Osteoblast (primary cell): ENCODE results near the gene SLC39A11. TPM values are rescaled to one million over a fixed set of nuclear protein-coding genes. Genes with fewer than 3 reads are reported as not detected.

Experiments used
- DNase-seq: peaks from one replicate; pipeline ENCODE4 v3.0.0; 2011; ENCODE audit warnings: low spot score, mixed read lengths; ENCODE audit not compliant: insufficient read length; ENCODE audit errors: missing footprints
- H2AFZ ChIP-seq: 2 replicates; pipeline ENCODE4 v1.6.0; 2011; ENCODE audit warnings: mild to moderate bottlenecking, low read length
- H3K27ac ChIP-seq: 2 replicates; pipeline ENCODE4 v1.5.1; 2011; ENCODE audit warnings: mild to moderate bottlenecking, low read depth, low read length, moderate library complexity
- H3K27me3 ChIP-seq: 2 replicates; pipeline ENCODE4 v1.6.0; 2012; ENCODE audit warnings: mild to moderate bottlenecking, control low read depth, inconsistent platforms, low read length, moderate library complexity; ENCODE audit not compliant: insufficient read depth
- H3K36me3 ChIP-seq: 2 replicates; pipeline ENCODE4 v1.5.1; 2011; ENCODE audit warnings: mild to moderate bottlenecking, low read length, control low read depth, moderate library complexity; ENCODE audit not compliant: insufficient read depth
- H3K4me1 ChIP-seq: 2 replicates; pipeline ENCODE4 v1.5.1; 2011; ENCODE audit warnings: mild to moderate bottlenecking, low read length, control low read depth, moderate library complexity; ENCODE audit not compliant: insufficient read depth
- H3K4me2 ChIP-seq: 2 replicates; pipeline ENCODE4 v1.6.0; 2011; ENCODE audit warnings: mild to moderate bottlenecking, low read length; ENCODE audit not compliant: insufficient read depth
- H3K4me3 ChIP-seq: fragments of 200-600 bp; sonication (generic); 3 replicates; pipeline ENCODE4 v1.5.1; 2012; ENCODE audit warnings: mild to moderate bottlenecking, low read length, inconsistent platforms; ENCODE audit not compliant: insufficient read depth
- H3K79me2 ChIP-seq: 2 replicates; pipeline ENCODE4 v1.6.0; 2012; ENCODE audit warnings: mild to moderate bottlenecking, low read length, control low read depth, inconsistent platforms; ENCODE audit not compliant: insufficient read depth
- H3K9me3 ChIP-seq: 2 replicates; pipeline ENCODE4 v1.5.1; 2011; ENCODE audit warnings: low read depth, low read length, control low read depth
- H4K20me1 ChIP-seq: 2 replicates; pipeline ENCODE4 v1.6.0; 2012; ENCODE audit warnings: mild to moderate bottlenecking, low read length, control low read depth; ENCODE audit not compliant: insufficient read depth
- total RNA-seq: library from RNA; depleted of rRNA; stranded (reverse); fragments of >200 nt; gene quantifications from 2 replicates; pipeline ENCODE4 v1.2.3, GENCODE V29; 2012
- TF ChIP-seq, protein P1 (sequence below): IDR thresholded peaks from 2 replicates; pipeline ENCODE4 v1.5.1; 2011; ENCODE audit warnings: mild to moderate bottlenecking, low read depth, low read length, moderate library complexity; ENCODE audit errors: extremely low read depth

Gene SLC39A11
- total RNA-seq, 1 donor = 27.1 TPM

DNA sequence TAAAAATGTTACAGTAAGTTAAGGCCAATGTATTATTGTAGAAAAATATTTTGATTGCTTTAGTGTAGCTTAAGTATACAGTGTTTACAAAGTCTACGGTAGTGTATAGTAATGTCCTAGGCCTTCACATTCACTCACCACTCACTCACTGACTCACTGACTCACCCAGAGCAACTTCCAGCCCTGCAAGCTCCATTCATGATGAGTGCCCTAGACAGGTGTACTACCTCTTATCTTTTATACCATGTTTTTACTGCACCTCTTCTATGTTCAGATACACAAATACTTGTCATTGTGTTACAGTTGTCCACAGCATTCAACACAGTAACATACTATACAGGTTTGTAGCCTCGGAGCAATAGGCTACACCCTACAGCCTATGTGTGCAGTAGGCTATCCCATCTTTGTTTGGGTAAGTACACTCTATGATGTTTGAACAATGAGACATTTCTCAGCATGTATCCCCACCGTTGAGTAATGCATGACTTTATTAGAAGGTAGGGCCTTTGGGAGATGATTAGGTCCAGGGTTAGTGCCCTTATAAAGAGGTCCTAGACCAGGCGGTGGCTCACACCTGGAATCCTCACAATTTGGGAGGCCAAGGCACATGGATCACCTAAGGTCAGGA lies 117.8 kb downstream of the SLC39A11 start:
- Histone ChIP-seq H3K27ac (no peak overlapping the region), H3K4me2 (no peak overlapping the region), H3K4me1 (peaks cover 19% of the 10 kb centered on the region), H3K36me3 (no peaks in the 10 kb centered on the region), H2AFZ (no peak overlapping the region), H3K4me3 (no peak overlapping the region), H4K20me1 (peaks cover 12% of the 10 kb centered on the region), H3K27me3 (no peaks in the 10 kb centered on the region), H3K9me3 (no peaks in the 10 kb centered on the region), H3K79me2 (no peaks in the 10 kb centered on the region)
- DNase-seq = no peak
- TF ChIP-seq, protein P1, sequence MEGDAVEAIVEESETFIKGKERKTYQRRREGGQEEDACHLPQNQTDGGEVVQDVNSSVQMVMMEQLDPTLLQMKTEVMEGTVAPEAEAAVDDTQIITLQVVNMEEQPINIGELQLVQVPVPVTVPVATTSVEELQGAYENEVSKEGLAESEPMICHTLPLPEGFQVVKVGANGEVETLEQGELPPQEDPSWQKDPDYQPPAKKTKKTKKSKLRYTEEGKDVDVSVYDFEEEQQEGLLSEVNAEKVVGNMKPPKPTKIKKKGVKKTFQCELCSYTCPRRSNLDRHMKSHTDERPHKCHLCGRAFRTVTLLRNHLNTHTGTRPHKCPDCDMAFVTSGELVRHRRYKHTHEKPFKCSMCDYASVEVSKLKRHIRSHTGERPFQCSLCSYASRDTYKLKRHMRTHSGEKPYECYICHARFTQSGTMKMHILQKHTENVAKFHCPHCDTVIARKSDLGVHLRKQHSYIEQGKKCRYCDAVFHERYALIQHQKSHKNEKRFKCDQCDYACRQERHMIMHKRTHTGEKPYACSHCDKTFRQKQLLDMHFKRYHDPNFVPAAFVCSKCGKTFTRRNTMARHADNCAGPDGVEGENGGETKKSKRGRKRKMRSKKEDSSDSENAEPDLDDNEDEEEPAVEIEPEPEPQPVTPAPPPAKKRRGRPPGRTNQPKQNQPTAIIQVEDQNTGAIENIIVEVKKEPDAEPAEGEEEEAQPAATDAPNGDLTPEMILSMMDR = no peak

DNA sequence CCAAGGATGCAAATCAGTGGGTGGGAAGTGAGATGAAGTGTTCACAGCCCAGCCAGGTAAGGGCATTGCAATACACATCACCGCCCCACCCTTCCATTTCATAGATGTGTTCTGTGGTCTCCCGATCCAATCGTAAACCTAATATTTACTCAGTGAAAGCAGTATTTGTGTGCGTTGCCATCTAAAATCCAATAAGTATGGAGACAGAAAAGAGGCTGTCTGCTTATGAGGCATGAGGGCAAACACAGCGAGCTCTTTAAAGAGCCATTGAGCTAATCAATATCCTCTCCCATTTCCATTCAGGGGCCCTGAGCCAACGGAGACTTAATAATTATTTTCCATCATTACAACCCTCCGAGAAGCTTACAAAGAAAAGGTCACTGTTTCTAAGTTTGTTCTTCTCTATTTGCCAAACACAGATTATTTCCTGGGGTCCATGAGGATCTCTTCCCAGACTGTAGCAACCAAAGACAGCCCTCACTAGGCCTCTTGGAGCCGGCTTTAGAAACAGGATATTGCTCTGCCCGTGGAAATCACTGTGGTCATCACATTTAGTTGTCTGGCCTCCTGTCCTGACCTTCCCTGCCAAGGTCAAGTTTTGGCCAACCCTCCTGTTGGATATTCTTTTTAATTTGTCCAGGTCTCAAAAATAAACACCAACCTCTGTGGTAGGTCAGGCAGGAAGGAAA lies 120.1 kb downstream of the SLC39A11 start:
- no peak for DNase-seq
- Histone ChIP-seq H3K27ac (no peak overlapping the region), H3K4me1 (peaks cover 23% of the 10 kb centered on the region), H4K20me1 (peaks cover 21% of the 10 kb centered on the region), H3K36me3 (no peaks in the 10 kb centered on the region), H3K79me2 (no peaks in the 10 kb centered on the region), H3K9me3 (no peaks in the 10 kb centered on the region), H3K27me3 (no peaks in the 10 kb centered on the region), H3K4me2 (no peak overlapping the region), H3K4me3 (no peak overlapping the region), H2AFZ (no peak overlapping the region)
- TF ChIP-seq, protein P1 = no peak

DNA sequence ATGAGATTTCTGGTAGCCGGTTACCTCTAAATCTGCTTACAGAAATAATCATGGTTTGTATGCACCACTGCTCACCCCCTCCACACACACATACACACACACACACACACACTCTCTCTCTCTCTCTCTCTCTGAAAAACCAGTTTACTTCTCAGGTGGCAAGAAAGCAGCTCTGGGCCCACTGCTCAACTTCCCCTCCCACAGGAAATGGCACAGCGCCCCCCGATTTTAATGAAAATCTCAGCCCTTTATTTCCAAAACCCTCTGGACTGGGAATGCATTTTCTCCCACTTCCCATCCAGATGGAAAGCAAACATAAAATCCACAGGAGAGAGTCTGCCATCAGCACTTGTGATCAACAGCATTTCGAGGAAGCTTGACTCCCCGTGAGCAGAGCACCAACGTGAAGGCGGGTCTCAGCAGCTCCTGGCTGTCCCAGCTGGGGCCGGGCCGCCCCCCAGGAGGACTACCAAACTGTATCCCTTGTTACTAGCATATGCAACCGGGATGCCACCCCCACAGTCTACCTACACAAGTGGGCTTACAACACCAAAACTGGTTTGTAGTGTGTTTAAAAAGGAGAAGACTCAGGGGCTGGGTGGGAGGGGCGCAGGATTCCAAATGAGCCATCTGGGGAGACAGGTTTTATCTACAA lies 121.1 kb downstream of the SLC39A11 start:
- Histone ChIP-seq H3K4me3 (no peak overlapping the region), H3K36me3 (no peaks in the 10 kb centered on the region), H3K27ac (no peak overlapping the region), H3K4me2 (no peak overlapping the region), H2AFZ (no peak overlapping the region), H3K9me3 (no peaks in the 10 kb centered on the region), H3K4me1 (peaks cover 18% of the 10 kb centered on the region), H3K27me3 (no peaks in the 10 kb centered on the region), H4K20me1 (peaks cover 21% of the 10 kb centered on the region), H3K79me2 (no peaks in the 10 kb centered on the region)
- no peak for DNase-seq
- TF ChIP-seq, protein P1 = no peak

DNA sequence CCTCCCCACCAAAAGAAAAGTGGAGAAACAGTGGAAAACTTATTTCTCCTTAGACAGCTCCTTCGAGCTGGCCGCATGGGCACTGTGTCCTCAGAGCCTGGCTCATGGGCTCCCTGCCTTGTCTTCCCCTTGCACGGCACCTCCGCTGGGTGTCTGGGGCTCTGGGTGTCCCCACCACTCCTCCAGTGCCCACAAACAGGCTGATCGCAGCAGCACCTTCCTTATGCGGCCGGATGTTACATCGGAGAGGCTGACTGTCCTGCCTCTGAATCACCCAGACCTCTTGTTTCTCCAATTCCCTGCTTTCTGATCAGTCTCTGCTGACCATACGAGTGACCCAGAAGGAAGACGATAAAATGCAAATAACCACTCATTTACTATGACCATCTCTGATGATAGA lies 121.7 kb downstream of the SLC39A11 start:
- H4K20me1 ChIP-seq = peaks cover 21% of the 10 kb centered on the region
- no peak overlapping the region for H3K27ac ChIP-seq
- no peaks in the 10 kb centered on the region for H3K9me3 ChIP-seq
- H3K4me3 ChIP-seq = no peak overlapping the region
- H3K4me1 ChIP-seq = peaks cover 15% of the 10 kb centered on the region
- no peak for DNase-seq
- H3K27me3 ChIP-seq = no peaks in the 10 kb centered on the region
- no peaks in the 10 kb centered on the region for H3K79me2 ChIP-seq
- H2AFZ ChIP-seq = no peak overlapping the region
- H3K36me3 ChIP-seq = no peaks in the 10 kb centered on the region
- TF ChIP-seq, protein P1 = no peak
- no peak overlapping the region for H3K4me2 ChIP-seq
